ENCODE measurements around the gene MGLL. TPM values are rescaled to one million over a fixed set of nuclear protein-coding genes. Genes with fewer than 3 reads are reported as not detected.
"Not testable (repeated sequence)": the region's sequence is repeated elsewhere in the genome, so short reads cannot be mapped to it uniquely, and the experiment has no call there.

MGLL gene
- total and polyA plus RNA-seq, 4 experiments from 2014 or later = 0.77 to 4.8 (median 2.3) TPM

GRCh38 chr3:127709320-127710060 lies 112.8 kb downstream of the MGLL start:
- CTCF ChIA-PET (ENCODE audit: partially characterized antibody) = no interaction called here

GRCh38 chr3:127708837-127709236 lies 113.5 kb downstream of the MGLL start:
- intact Hi-C loops (cut with micrococcal nuclease) = no loop called here
- H3K27ac Mint-ChIP-seq = no peak overlapping the region
- peaks cover 1 to 8% of the 10 kb centered on the region in 2 donors for H3K27me3 Mint-ChIP-seq
- no peak overlapping the region for H3K4me3 Mint-ChIP-seq
- ChIA-PET CTCF (ENCODE audit: partially characterized antibody) (no interaction called here), POLR2A (ENCODE audit: partially characterized antibody) (no interaction called here)
- Histone ChIP-seq H3K9me3 (ENCODE audit: control insufficient read depth in 1 of 2, low read length in 2 of 2) (no peaks in the 10 kb centered on the region), H3K4me1 (ENCODE audit: insufficient read depth, low read length) (no peaks in the 10 kb centered on the region), H3K27ac (ENCODE audit: low read depth, low read length) (no peak overlapping the region), H3K27me3 (ENCODE audit: insufficient read depth, low read length) (no peaks in the 10 kb centered on the region), H3K36me3 (ENCODE audit: insufficient read depth, low read length) (no peaks in the 10 kb centered on the region), H3K4me3 (ENCODE audit: low read length in 2 of 2) (no peak overlapping the region)
- H3K36me3 Mint-ChIP-seq = no peaks in the 10 kb centered on the region
- H3K4me1 Mint-ChIP-seq = no peaks in the 10 kb centered on the region
- H3K9me3 Mint-ChIP-seq = peaks cover 0 to 4% (median 0%) of the 10 kb centered on the region in 8 donors
- no peak for DNase-seq

More at GRCh38 chr3:127709320-127710060, 112.8 kb downstream of the MGLL start:
- Mint-ChIP-seq H3K27me3 (peaks cover 1 to 8% of the 10 kb centered on the region in 2 donors), H3K9me3 (peaks cover 0 to 2% (median 0%) of the 10 kb centered on the region in 8 donors), H3K4me1 (no peaks in the 10 kb centered on the region), H3K4me3 (no peak overlapping the region), H3K27ac (no peak overlapping the region), H3K36me3 (no peaks in the 10 kb centered on the region)
- Histone ChIP-seq H3K36me3 (ENCODE audit: insufficient read depth, low read length) (no peaks in the 10 kb centered on the region), H3K27me3 (ENCODE audit: insufficient read depth, low read length) (no peaks in the 10 kb centered on the region), H3K4me1 (ENCODE audit: insufficient read depth, low read length) (no peaks in the 10 kb centered on the region), H3K9me3 (ENCODE audit: control insufficient read depth in 1 of 2, low read length in 2 of 2) (no peaks in the 10 kb centered on the region), H3K27ac (ENCODE audit: low read depth, low read length) (no peak overlapping the region), H3K4me3 (ENCODE audit: low read length in 2 of 2) (no peak overlapping the region)
- DNase-seq = no peak
- intact Hi-C loops (cut with micrococcal nuclease) = no loop called here
- POLR2A ChIA-PET (ENCODE audit: partially characterized antibody) = no interaction called here

GRCh38 chr3:127707851-127708411 lies 114.4 kb downstream of the MGLL start:
- POLR2A ChIA-PET (ENCODE audit: partially characterized antibody) = no interaction called here
- CTCF ChIA-PET (ENCODE audit: partially characterized antibody) = no interaction called here

GRCh38 chr3:127706785-127707351 lies 115.4 kb downstream of the MGLL start:
- Histone ChIP-seq H3K27ac (ENCODE audit: low read depth, low read length) (no peak overlapping the region), H3K4me3 (ENCODE audit: low read length in 2 of 2) (no peak overlapping the region), H3K9me3 (ENCODE audit: control insufficient read depth in 1 of 2, low read length in 2 of 2) (no peaks in the 10 kb centered on the region), H3K4me1 (ENCODE audit: insufficient read depth, low read length) (no peaks in the 10 kb centered on the region), H3K27me3 (ENCODE audit: insufficient read depth, low read length) (no peaks in the 10 kb centered on the region), H3K36me3 (ENCODE audit: insufficient read depth, low read length) (no peaks in the 10 kb centered on the region)
- Mint-ChIP-seq H3K9me3 (peaks cover 0 to 8% (median 2%) of the 10 kb centered on the region in 8 donors), H3K27ac (no peak overlapping the region), H3K27me3 (peaks cover 3 to 13% of the 10 kb centered on the region in 2 donors), H3K4me3 (no peak overlapping the region), H3K4me1 (no peaks in the 10 kb centered on the region), H3K36me3 (no peaks in the 10 kb centered on the region)
- ChIA-PET CTCF (ENCODE audit: partially characterized antibody) (interaction anchor here (1.1 to 1.5 kb wide), 2 partner anchors 10 to 13 kb away, joined by 3 read pairs; no protein-coding TSS in a partner anchor), POLR2A (ENCODE audit: partially characterized antibody) (no interaction called here)
- intact Hi-C loops (cut with micrococcal nuclease) = no loop called here
- no peak for DNase-seq

More at GRCh38 chr3:127707851-127708411, 114.4 kb downstream of the MGLL start:
- H3K4me1 Mint-ChIP-seq = no peaks in the 10 kb centered on the region
- Histone ChIP-seq H3K27ac (ENCODE audit: low read depth, low read length) (no peak overlapping the region), H3K4me3 (ENCODE audit: low read length in 2 of 2) (no peak overlapping the region), H3K36me3 (ENCODE audit: insufficient read depth, low read length) (no peaks in the 10 kb centered on the region), H3K27me3 (ENCODE audit: insufficient read depth, low read length) (no peaks in the 10 kb centered on the region), H3K9me3 (ENCODE audit: control insufficient read depth in 1 of 2, low read length in 2 of 2) (no peaks in the 10 kb centered on the region), H3K4me1 (ENCODE audit: insufficient read depth, low read length) (no peaks in the 10 kb centered on the region)
- H3K9me3 Mint-ChIP-seq = peaks cover 0 to 8% (median 2%) of the 10 kb centered on the region in 8 donors
- intact Hi-C loops (cut with micrococcal nuclease) = no loop called here
- DNase-seq = no peak
- no peaks in the 10 kb centered on the region for H3K36me3 Mint-ChIP-seq
- H3K27ac Mint-ChIP-seq = no peak overlapping the region
- peaks cover 2 to 12% of the 10 kb centered on the region in 2 donors for H3K27me3 Mint-ChIP-seq
- H3K4me3 Mint-ChIP-seq = no peak overlapping the region

GRCh38 chr3:127706312-127706711 lies 116.0 kb downstream of the MGLL start:
- no peak overlapping the region for H3K4me3 Mint-ChIP-seq
- Histone ChIP-seq H3K4me1 (ENCODE audit: insufficient read depth, low read length) (no peaks in the 10 kb centered on the region), H3K36me3 (ENCODE audit: insufficient read depth, low read length) (no peaks in the 10 kb centered on the region), H3K4me3 (ENCODE audit: low read length in 2 of 2) (no peak overlapping the region), H3K27me3 (ENCODE audit: insufficient read depth, low read length) (no peaks in the 10 kb centered on the region), H3K9me3 (ENCODE audit: control insufficient read depth in 1 of 2, low read length in 2 of 2) (no peaks in the 10 kb centered on the region), H3K27ac (ENCODE audit: low read depth, low read length) (no peak overlapping the region)
- peaks cover 3 to 15% of the 10 kb centered on the region in 2 donors for H3K27me3 Mint-ChIP-seq
- no peak for DNase-seq
- H3K4me1 Mint-ChIP-seq = no peaks in the 10 kb centered on the region
- POLR2A ChIA-PET (ENCODE audit: partially characterized antibody) = no interaction called here
- peaks cover 0 to 8% (median 2%) of the 10 kb centered on the region in 8 donors for H3K9me3 Mint-ChIP-seq
- H3K36me3 Mint-ChIP-seq = no peaks in the 10 kb centered on the region
- intact Hi-C loops (cut with micrococcal nuclease) = no loop called here
- H3K27ac Mint-ChIP-seq = no peak overlapping the region
- CTCF ChIA-PET (ENCODE audit: partially characterized antibody) = interaction anchor here (1.1 to 1.5 kb wide), 2 partner anchors 11 to 12 kb away, joined by 3 read pairs; no protein-coding TSS in a partner anchor

- H3K36me3 Mint-ChIP-seq; H3K27ac Mint-ChIP-seq; H3K4me3 ChIP-seq (ENCODE audit: low read length in 2 of 2); POLR2A ChIA-PET (ENCODE audit: partially characterized antibody); H3K36me3 ChIP-seq (ENCODE audit: insufficient read depth, low read length); H3K4me1 ChIP-seq (ENCODE audit: insufficient read depth, low read length); intact Hi-C loops (cut with micrococcal nuclease); DNase-seq; H3K9me3 Mint-ChIP-seq; H3K4me3 Mint-ChIP-seq; H3K27me3 ChIP-seq (ENCODE audit: insufficient read depth, low read length); H3K4me1 Mint-ChIP-seq; CTCF ChIA-PET (ENCODE audit: partially characterized antibody); H3K27ac ChIP-seq (ENCODE audit: low read depth, low read length); H3K9me3 ChIP-seq (ENCODE audit: control insufficient read depth in 1 of 2, low read length in 2 of 2): not testable (repeated sequence)
- H3K27me3 Mint-ChIP-seq = peaks cover 3 to 15% of the 10 kb centered on the region in 2 donors
Observed at GRCh38 chr3:127704840-127705239, 117.5 kb downstream of the MGLL start.

- no peaks in the 10 kb centered on the region for H3K4me1 ChIP-seq (ENCODE audit: insufficient read depth, low read length)
- intact Hi-C loops (cut with micrococcal nuclease) = no loop called here
- no peak overlapping the region for H3K27ac Mint-ChIP-seq
- H3K36me3 ChIP-seq (ENCODE audit: insufficient read depth, low read length) = no peaks in the 10 kb centered on the region
- peaks cover 0 to 8% (median 2%) of the 10 kb centered on the region in 8 donors for H3K9me3 Mint-ChIP-seq
- H3K27ac ChIP-seq (ENCODE audit: low read depth, low read length) = no peak overlapping the region
- ChIA-PET CTCF (ENCODE audit: partially characterized antibody) (no interaction called here), POLR2A (ENCODE audit: partially characterized antibody) (no interaction called here)
- H3K4me1 Mint-ChIP-seq = peaks cover 0 to 4% (median 2%) of the 10 kb centered on the region in 4 donors
- H3K4me3 ChIP-seq (ENCODE audit: low read length in 2 of 2) = no peak overlapping the region
- no peaks in the 10 kb centered on the region for H3K27me3 ChIP-seq (ENCODE audit: insufficient read depth, low read length)
- no peak for DNase-seq
- H3K27me3 Mint-ChIP-seq = peaks cover 3 to 15% of the 10 kb centered on the region in 2 donors
- H3K36me3 Mint-ChIP-seq = no peaks in the 10 kb centered on the region
- H3K4me3 Mint-ChIP-seq = no peak overlapping the region
- no peaks in the 10 kb centered on the region for H3K9me3 ChIP-seq (ENCODE audit: control insufficient read depth in 1 of 2, low read length in 2 of 2)
Observed at GRCh38 chr3:127702151-127702578, 120.2 kb downstream of the MGLL start.
